22Rv1 (cell line): ENCODE data around the gene SDK2.

Experiments
- ZFX ChIP-seq: fragments of 450-650 bp; IDR thresholded peaks from 2 replicates; pipeline ENCODE4 v1.6.1; 2017; ENCODE audit warnings: antibody characterized with exemption, borderline replicate concordance
- TF ChIP-seq, protein P1 (sequence below): fragments of 450-650 bp; IDR thresholded peaks from 2 replicates; pipeline ENCODE4 v1.5.1; 2017; ENCODE audit warnings: mild to moderate bottlenecking

DNA sequence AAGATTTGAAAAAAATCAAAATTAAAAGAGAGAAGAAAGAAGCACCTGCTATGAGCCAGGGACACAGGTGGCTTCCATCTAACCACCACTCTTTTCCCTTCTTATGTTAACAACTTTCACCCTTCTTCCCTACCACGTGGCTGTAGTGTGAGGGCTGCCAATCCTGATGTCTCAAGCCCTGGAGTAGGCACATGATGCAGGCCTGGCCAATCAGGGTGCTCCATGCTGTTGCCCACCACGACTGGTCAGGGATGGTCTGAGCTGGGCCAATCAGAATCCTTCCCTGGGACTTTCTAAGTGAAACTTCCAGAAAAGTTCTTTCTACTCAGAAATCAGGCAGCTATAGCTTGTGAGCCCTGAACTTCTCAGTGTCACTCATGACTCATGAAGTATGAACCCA lies 140.7 kb downstream of the SDK2 start:
- TF ChIP-seq, protein P1, sequence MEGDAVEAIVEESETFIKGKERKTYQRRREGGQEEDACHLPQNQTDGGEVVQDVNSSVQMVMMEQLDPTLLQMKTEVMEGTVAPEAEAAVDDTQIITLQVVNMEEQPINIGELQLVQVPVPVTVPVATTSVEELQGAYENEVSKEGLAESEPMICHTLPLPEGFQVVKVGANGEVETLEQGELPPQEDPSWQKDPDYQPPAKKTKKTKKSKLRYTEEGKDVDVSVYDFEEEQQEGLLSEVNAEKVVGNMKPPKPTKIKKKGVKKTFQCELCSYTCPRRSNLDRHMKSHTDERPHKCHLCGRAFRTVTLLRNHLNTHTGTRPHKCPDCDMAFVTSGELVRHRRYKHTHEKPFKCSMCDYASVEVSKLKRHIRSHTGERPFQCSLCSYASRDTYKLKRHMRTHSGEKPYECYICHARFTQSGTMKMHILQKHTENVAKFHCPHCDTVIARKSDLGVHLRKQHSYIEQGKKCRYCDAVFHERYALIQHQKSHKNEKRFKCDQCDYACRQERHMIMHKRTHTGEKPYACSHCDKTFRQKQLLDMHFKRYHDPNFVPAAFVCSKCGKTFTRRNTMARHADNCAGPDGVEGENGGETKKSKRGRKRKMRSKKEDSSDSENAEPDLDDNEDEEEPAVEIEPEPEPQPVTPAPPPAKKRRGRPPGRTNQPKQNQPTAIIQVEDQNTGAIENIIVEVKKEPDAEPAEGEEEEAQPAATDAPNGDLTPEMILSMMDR: no peak
- TF ChIP-seq ZFX: no peak
